Left hindlimb (tissue), 1 donor: ENCODE data around the gene TWIST2.

Experiments
- DNase-seq: peaks from one replicate; pipeline ENCODE4 v3.0.0-alpha.2; 2018

The TWIST2 gene

GRCh38 chr2:238892796-238893195 lies 44.9 kb downstream of the TWIST2 start:
- DNase-seq, result no peak

DNA sequence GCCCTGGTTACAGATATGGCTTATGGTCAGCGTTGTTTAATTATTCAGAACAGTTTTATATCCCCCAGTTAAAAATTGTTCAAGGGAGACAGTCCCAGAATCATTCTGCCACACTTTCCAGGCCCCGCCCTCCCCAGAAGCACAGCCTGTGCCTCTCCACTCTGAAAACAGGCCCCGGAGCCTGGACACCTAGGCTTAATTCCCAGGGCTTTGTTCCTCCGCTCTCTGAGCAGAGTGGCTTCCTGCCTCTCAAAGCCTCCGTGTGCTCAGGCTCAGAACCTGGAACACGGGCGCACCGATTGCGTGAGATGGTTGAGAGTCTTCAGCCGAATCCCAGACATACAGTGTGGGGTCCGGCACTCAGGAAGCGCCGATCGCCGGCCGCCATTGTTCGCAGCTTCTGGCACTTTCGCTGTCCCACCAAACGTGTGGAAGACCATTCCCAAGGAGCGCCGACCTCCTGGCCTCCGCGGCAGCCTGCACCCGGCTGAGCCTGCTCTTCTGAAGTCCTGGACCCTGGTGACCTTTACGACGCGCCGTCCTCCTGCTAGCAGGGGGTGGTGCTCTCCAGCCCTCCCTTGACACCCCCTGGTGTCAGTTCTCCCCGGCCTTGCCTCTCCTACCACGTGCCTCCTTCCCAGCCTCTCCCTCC lies 45.6 kb downstream of the TWIST2 start:
- no peak for DNase-seq

- DNase-seq, result no peak
These were observed 46.5 kb downstream of the TWIST2 start for GRCh38 chr2:238894226-238894949.

DNA sequence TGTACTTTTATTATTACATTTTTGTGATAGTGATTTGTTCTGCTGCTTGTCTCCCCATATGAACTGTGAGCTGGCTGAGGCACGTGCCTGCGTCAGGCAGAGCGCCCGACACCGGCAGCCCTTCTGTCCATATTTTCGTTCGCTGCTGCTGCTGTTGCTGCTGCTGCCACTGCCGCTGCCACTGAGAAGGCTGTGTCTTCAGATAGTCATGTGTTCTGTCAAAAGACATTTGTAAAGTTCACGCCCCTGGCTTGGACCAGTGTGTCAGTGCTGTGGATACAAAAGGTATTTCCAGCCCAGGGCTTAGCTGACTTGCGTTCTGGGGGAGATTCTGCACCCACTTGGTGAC lies 47.0 kb downstream of the TWIST2 start:
- DNase-seq, result no peak

GRCh38 chr2:238895361-238895882 lies 47.5 kb downstream of the TWIST2 start:
- DNase-seq, result no peak

- no peak for DNase-seq
These were observed 48.2 kb downstream of the TWIST2 start for GRCh38 chr2:238895891-238896600.

- DNase-seq, result no peak
These were observed 48.8 kb downstream of the TWIST2 start for GRCh38 chr2:238896641-238897040.

DNA sequence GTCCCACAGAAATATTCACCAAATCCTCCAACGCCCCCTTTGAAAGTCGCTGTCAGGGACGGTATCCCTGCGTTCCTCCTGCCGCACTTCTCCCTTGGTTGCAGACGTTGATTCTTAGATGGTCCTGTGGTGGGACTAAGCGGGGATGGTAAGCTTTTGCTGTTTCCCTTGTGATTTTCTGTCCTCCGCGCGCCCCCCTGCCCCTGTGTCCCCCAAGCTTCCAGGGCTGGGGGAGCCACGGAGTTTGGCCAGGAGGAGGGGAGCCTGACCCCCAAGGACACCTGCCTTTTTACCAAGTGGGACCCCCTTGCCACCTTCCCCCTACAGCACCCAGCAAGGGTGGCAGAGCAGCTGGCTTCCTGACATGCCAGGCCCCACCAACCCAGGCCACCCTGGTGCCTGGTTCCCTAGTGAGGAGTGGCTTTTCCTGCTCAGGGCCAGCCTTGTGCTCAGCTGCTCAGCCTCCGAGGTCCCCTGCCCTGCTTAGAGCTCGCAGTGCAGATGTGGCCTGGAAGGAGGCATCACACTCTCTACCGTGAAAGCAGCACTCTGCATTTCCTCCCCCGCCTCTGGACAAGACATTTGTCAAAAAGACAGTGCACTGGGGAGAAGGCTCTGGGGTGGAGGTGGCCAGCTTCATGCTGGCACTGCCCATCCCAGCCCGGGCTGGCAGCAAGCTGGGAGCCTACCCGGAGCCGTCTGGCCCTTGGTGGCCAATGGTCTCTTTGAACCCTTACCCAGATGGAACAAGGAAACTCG lies 49.4 kb downstream of the TWIST2 start:
- no peak for DNase-seq

DNA sequence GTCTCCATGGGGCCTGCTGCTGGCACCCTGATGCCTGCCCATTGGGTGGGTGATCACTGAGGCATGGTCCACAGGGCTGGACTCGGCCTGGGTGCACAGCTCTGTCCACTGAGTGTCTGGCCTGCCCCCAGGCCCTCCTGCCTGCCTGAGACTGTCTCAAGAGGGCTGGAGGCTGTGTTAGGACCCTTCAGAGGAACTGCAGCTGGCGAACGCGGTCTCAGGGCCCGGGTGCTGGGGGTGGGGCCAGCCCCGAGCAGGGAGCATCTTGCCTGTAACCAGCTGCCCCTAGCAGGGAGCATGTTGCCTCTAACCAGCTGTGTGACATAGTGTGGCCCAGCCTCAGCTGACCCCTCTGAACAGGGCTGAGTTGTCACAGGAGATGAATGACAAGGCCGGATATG lies 50.0 kb downstream of the TWIST2 start:
- no peak for DNase-seq

DNA sequence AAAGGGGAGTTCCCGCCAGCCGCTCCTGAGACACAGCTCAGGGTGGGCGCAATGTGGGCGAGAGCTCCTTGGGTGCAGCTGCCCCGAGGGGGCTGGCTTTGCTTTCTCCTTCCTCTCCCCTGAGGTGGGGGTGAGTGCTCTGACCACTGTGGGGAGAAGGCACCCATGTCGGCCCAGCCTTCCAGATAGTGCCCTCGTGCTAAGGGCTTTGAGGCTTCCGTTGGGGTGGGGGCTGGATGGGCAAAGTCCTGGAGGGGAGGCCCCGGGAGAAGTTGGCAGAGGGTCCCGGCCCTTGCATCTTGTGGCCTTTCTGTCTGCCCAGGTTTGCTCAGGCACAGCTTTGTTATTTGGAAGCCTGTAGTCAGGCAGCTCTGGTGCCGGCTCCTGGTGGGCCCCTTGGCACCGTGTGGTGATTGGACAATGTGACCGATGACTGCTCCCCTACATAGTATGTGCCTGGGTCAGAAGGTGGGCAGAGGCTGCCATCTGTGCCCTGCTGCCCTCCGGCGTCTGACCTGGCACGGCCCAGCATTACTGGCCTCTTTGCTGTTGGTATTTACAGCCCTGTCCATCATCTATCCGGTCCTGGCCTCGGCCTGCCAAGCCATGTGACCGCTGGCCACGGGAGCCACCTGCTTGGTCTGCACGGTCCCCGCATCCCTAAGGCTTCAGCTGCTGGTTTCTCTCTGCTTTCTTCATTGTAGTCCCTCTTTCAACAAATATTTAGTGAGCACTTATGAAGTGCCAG lies 50.8 kb downstream of the TWIST2 start:
- no peak for DNase-seq

GRCh38 chr2:238899386-238899785 lies 51.5 kb downstream of the TWIST2 start:
- DNase-seq, result no peak

GRCh38 chr2:238900511-238900910 lies 52.6 kb downstream of the TWIST2 start:
- no peak for DNase-seq

- DNase-seq, result no peak
These were observed 53.7 kb downstream of the TWIST2 start for GRCh38 chr2:238901461-238902057.

DNA sequence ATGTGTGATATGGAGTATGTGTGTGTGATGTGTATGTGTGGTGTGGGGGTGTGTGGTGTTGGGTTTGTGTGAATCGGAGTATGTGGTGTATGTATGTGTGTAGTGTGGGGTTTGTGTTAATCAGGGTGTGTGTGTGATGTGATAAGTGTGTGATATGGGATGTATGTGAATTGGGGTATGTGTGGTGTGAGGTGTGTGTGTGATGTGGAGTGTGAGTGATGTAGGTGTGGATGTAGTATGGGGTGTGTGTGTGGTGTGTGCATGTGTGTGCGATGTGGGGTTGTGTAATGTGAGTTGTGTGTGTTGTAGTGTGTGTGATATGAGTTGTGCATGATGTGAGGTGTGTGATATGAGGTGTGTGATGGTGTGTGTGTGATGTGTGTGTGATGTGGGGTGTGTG lies 54.4 kb downstream of the TWIST2 start:
- DNase-seq, result no peak

GRCh38 chr2:238903141-238903540 lies 55.3 kb downstream of the TWIST2 start:
- DNase-seq, result no peak

DNA sequence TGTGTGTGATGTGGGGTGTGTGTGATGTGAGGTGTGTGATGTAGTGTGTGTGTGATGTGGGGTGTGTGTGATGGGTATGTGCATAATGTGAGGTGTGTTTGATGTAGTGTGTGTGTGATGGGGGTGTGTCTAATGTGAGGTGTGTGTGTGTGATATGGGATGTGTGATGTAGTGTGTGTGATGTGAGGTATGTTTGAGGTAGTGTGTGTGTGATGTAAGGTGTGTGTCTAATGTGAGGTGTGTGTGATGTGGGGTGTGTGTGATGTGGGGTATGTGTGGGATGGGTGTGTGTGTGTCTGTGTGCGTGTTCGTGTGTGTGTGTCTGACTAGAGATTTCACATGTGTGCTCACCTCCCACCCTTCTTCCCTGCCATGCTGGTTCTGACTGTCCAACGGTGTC lies 56.3 kb downstream of the TWIST2 start:
- DNase-seq, result no peak

GRCh38 chr2:238904716-238905115 lies 56.8 kb downstream of the TWIST2 start:
- no peak for DNase-seq

DNA sequence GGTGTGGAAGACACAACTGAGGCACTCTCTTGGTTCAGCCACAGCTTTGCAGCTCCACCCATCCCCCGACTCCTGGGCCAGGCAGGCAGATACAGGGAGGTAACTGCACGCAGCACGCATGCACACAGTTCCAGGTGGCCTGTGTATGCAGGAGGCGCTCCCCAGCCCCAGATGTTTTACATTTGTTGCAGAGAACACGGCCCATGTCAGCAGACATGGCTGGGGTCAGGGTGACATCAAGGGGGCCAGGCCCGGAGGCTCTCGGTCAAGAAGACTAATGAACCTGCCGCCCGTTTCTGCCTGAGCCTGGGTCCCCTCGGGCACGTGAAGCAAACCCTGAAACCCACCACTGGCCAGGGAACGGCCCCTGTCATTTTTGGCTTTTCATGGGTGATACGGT lies 57.3 kb downstream of the TWIST2 start:
- no peak for DNase-seq

- no peak for DNase-seq
These were observed 57.8 kb downstream of the TWIST2 start for GRCh38 chr2:238905644-238906043.

DNA sequence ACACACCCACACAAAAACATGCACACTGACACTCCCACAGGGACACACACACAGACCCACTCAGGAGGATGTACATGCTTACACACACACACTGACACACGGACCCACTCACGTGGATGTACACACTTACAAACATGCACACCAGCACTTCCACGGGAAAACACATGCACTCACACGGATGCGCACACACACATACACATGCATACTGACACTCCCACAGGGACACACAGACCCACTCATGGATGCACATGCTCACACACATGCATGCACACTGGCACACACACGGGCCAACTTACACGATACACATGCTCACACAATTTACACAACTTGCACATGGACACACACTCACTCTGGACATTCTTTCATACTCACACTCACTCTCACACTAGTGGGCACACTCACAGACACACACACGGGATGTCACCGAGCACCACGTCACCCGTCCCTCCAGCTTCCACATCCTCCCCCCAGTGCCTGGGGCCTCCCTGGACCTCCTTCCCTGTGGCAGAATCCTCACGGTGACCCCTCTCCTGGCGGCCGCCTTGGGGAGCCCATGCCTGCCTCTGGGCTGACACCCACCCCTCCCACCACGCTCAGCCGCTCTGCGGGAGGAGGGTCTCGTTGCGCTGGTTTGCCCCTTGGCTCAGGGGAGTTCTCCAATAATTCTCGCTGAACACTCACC lies 58.5 kb downstream of the TWIST2 start:
- no peak for DNase-seq

DNA sequence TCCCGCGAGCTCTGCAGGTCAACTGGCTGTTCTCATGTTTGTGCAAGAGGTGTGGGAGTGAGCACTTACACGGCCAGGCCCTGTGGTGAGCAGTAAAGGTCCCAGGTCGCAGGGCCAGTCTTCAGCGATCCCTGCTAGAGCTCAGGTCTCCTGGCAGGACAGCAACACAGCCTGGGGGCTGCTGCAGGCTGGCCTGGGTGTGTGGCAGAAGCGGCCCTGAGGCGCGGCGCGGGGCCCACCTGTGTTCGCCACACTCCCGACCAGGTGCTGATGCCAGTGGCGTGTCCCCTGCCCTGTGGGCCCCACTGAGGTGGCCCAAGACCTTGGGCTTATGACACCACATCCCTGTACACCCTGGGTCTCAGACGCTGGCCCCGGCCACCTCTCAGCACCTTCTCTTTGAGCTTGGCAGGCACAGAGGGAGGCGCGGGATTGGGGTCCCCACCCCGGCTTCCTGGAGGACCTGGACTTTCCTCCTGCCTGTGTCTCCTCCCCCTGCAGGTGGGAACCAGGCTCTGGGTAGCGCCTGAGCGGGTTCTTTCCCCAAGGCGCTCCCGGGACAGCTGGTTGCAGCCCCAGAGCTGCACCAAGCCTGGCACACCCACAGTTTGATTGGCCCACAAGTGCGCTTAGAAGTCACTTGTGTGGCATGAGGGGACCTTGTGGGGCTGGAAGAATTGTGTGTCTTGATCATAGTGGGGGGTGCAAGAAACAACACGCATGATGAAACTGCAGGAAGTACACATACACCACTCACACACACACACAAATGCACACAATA lies 59.2 kb downstream of the TWIST2 start:
- no peak for DNase-seq
